ENCODE measurements around the gene TFRC. TPM values are rescaled to one million over a fixed set of nuclear protein-coding genes. Genes with fewer than 3 reads are reported as not detected.
A peak's percentile ranks its signal among the peaks of the same experiment; 100 is the strongest.
"Not testable (repeated sequence)": the region's sequence is repeated elsewhere in the genome, so short reads cannot be mapped to it uniquely, and the experiment has no call there.

The TFRC gene
- total RNA-seq, result 100 to 1,000 TPM; 416 to 595 TPM
- long read RNA-seq, full-length matches to known transcripts, result 87 of 159 reads
- long read RNA-seq, partial matches to known transcripts, result 61 of 159 reads
- long read RNA-seq, other reads (novel, unspliced or antisense), result 11 of 159 reads

DNA sequence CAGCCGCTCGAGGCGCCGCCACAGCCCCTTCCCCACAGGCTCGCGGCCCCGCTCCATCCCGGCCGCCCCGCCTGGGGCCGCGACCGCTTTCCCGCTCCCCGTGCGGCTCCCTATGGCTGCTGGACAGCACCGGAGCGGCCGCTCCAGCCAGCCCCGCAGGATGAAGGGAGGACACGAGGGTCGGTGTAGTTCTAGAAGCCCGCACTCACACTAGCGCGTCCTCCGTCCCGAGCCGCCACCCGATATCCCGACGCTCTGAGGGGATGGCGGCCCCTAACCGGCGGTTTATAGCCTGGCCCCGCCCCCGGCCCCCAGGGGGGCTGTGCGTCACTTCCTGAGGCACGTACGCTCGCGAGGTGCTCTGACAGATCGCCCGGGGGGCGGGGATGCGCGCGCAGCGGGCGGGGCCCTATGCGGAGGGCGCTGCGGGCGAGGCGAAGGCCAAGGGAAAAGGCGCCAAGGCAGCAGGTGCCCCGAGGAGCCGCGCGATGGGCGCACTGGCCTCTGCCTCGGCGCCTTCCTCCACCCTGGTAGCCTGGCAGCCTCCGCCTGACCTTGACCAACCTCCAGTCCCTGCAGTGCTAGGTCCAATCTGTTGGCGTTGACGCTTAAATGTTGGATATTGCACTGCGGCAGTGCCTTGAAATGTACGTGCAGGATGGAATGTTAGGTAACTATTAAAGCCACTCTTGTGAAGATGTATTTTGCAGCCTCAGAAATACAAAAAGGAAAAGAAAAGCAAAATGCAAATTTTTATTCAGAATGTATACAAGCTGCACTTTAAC lies at the start of gene TFRC:
TSS of gene TFRC (minus strand) at position 257 of the 785 bp plus-strand sequence. CDS start 4,991 bp downstream, outside the sequence.
- intact Hi-C loops (cut with DNase I, micrococcal nuclease), result no loop called here
- ATAC-seq, result peak; percentile 90
- peak; percentile 96 to 97 for DNase-seq

DNA sequence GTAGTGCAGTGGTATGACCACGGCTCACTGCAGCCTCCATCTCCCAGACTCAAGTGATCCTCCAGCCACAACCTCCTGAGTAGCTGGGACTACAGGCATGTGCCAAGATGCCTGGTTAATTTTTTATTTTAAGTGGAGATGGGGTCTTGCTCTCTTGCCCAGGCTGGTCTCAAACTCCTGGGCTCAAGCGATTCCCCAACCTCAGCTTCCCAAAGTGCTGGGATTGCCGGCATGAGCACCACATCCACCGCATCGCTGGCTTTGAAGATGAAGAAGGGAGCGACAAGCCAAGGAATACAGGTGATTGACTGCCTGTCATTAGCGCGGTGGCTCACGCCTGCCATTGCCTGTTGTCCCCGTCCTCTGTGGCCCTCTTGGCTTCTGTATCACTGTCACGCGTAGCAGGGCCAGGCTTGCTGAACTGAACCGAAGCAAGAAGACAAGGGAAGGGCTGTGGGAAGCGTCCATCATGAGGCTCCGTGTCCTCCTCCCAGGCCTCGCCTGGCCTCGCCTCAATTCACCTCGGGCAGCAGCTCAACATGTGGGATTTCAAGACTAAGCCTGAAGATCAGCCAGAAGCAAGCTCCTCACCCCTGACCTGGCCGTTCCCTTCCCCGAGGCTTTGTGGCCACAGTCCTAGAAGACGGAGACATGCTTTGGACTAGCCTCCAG lies 46.4 kb upstream of the TFRC start:
- intact Hi-C loops (cut with DNase I, micrococcal nuclease), result no loop called here
- peak; percentile 14 for ATAC-seq
- DNase-seq, result no peak

GRCh38 chr3:196127308-196128040 lies 45.6 kb upstream of the TFRC start:
- peak in 1 of 2 donors; percentile 38 for DNase-seq
- intact Hi-C loops (cut with DNase I, micrococcal nuclease), result no loop called here
- ATAC-seq, result peak; percentile 87

- DNase-seq, result no peak
- intact Hi-C loops (cut with DNase I, micrococcal nuclease), result no loop called here
- ATAC-seq, result no peak
Measured at GRCh38 chr3:196124608-196125007, 42.7 kb upstream of the TFRC start.

DNA sequence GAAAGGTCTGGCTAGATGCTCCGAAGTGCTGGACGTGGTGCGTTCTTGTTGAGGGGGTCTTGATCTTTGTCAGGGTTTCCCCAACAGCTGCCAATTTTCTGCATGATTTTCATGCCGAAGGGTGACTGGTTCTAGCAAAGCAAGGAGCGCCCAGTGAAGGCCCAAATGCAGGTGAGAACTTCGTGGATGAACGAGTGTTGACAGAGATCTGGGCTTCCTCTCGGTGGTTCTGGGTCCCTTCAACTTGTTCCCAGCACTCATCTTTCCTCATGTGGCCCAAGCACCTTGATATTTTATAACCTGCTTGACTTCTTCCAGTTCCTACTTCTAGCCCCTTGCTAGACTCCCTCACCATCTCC lies 40.8 kb upstream of the TFRC start:
- ATAC-seq (no peak), DNase-seq (no peak)
- intact Hi-C loops (cut with DNase I, micrococcal nuclease), result no loop called here

- intact Hi-C loops (cut with DNase I, micrococcal nuclease), result no loop called here
- ATAC-seq (no peak), DNase-seq (no peak)
Measured at GRCh38 chr3:196122021-196122687, 40.3 kb upstream of the TFRC start.

GRCh38 chr3:196121066-196121465 lies 39.2 kb upstream of the TFRC start:
- intact Hi-C loops (cut with DNase I, micrococcal nuclease), result no loop called here
- DNase-seq (no peak), ATAC-seq (no peak)

- ATAC-seq (no peak), DNase-seq (no peak)
- intact Hi-C loops (cut with DNase I, micrococcal nuclease), result no loop called here
Measured at GRCh38 chr3:196120291-196120951, 38.5 kb upstream of the TFRC start.

DNA sequence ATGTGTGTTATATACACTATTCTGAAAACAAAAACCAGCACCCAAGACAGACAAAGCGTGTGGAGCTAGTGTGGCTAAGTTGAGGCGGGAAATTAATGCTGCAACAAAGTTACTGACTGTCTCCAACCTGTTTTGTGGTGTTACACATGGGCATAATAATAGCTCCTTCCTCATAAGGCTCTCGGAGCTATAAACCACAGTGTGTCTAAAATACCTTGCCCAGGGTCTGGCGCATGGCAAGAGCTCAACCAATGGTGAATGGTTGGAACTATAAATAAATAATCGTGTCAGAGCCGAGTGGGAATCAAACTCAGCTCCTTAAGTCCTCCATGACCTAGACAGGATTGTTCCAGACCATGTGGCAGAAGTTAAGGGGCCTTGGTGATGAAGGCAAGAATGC lies 35.9 kb upstream of the TFRC start:
- intact Hi-C loops (cut with DNase I, micrococcal nuclease), result no loop called here
- DNase-seq (no peak), ATAC-seq (no peak)

DNA sequence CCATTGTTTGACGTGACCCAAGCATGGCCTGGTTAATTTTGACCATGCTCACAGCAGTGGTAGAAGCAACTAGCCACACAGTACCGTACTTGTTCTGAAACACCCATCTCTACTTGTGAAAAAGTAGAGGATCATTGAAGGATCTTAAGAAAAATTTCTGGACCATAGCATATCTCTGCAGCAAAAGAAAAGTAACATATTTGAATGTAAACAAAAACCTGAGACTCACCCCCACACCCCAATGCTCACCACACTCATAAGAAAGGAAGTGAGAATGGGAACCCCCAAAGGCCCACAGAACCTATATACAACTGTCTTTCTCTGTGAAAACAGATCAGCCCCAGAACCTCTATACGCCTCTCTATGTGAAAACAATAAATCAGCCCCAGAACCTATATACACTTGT lies 33.8 kb upstream of the TFRC start:
- intact Hi-C loops (cut with DNase I, micrococcal nuclease), result no loop called here
- no peak for DNase-seq
- ATAC-seq, result no peak

- intact Hi-C loops (cut with DNase I, micrococcal nuclease), result no loop called here
- ATAC-seq, result no peak
- no peak for DNase-seq
Measured at GRCh38 chr3:196111939-196112386, 30.1 kb upstream of the TFRC start.

DNA sequence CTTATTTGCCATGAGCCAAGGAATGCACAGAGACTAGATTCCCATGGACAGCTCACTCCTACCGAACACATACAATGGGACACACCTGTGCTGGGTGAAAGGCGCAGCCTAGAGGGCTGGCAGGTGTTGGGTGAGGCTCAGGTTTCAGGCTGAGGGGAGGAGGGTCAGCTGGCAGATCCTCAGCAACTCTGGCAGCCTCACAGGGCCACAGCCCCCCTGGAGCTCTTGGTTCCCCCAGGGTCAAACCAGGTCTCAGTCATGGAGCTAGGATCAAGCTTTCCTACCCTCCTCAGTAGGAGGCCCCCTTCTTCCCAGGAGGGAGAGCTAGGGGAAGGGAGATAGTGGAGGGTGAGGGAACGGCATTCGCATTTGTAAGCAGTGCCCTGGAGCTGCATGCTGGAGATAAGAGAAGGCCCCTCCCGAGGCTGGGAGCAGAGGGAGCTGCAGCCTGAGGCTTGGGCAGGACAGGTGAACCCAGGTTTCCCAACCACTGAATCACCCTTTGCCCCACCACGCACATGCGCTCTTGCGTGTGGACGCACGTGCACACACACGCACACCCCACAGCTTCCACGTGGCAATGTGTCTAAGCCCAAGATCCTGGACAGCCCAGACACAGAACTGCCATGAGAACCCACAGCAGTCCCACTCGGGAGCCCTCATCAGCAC lies 26.3 kb upstream of the TFRC start:
- DNase-seq (peak; percentile 27 to 38), ATAC-seq (peak; percentile 91)
- intact Hi-C loops (cut with DNase I, micrococcal nuclease), result no loop called here

GRCh38 chr3:196104707-196105106 lies 22.8 kb upstream of the TFRC start:
- DNase-seq; ATAC-seq; intact Hi-C loops (cut with DNase I, micrococcal nuclease): not testable (repeated sequence)

DNA sequence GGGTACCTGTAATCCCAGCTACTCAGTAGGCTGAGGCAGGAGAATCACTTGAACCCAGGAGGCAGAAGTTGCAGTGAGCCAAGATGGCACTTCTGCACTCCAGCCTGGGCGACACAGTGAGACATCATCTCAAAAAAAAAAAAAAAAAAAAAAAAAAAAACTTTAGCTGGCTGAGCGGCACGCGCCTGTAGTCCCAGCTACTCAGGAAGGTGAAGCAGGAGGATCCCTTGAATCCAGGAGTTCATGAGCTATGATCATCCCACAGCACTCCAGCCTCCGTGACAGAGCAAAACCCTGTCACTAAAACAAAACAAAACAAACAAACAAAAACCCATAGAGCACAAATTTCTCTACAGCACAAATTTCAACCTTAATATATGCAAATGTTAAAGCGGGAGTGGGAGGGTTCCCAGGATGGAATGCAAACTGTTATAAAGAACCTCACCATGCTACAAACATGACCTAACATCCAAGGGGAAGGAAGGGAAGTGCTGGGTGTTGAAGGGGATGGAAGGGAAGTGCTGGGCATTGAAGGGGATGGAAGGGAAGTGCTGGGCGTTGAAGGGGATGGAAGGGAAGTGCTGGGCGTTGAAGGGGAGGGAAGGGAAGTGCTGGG lies 16.6 kb upstream of the TFRC start:
- DNase-seq; intact Hi-C loops (cut with DNase I, micrococcal nuclease); ATAC-seq: not testable (repeated sequence)

- DNase-seq, result peak in 1 of 2 donors; percentile 35
- intact Hi-C loops (cut with DNase I, micrococcal nuclease), result no loop called here
- peak; percentile 84 for ATAC-seq
Measured at GRCh38 chr3:196097373-196098154, 15.7 kb upstream of the TFRC start.

DNA sequence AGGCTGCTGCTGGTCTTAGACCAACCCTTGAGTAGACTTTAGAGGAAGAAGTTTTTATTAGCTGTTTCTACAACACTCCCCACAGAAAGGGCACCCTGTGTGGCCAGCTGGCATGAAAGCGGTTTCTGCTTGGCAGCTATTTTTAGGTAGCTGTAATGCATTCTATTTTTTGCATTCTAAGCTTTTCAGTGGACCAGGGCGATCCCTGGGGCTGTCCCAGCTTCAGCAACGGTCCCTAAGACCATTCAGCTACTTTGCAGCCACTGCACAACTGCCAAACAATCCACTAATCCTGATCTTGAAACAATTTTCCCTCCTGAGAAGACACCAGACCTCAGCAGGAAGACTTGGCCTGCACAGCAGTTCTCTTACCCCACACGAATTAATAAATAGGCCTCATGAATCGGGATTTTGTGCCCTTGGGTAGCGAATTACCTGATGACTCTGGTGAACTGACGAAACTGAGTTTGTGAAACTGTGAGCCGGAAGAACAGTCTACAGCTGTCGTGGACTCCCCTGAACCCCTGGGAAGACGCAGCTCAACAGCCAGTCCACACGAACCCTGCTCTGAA lies 14.6 kb upstream of the TFRC start:
- ATAC-seq, result peak; percentile 85
- intact Hi-C loops (cut with DNase I, micrococcal nuclease), result no loop called here
- peak; percentile 60 to 72 for DNase-seq

Data from left colon (tissue), 2 donors.